Esophagus muscularis mucosa (tissue), 3 donors: ENCODE measurements around the gene ZNF543.

ENCODE experiments used
- CTCF ChIP-seq, 3 experiments: fragments of 200-600 bp in 2 of 3; fragments of 450-650 bp in 1 of 3; sonication (generic) in 2 of 3; IDR thresholded peaks; one replicate each; pipeline ENCODE4 v1.5.1; 2017 to 2019; ENCODE audit warnings: antibody characterized with exemption in 3 of 3, mild to moderate bottlenecking in 2 of 3, moderate library complexity in 1 of 3
- POLR2A ChIP-seq: fragments of 450-650 bp; IDR thresholded peaks from one replicate; pipeline ENCODE4 v1.6.1; 2017; ENCODE audit warnings: antibody characterized with exemption, moderate library complexity, mild to moderate bottlenecking, low read depth
- POLR2AphosphoS5 ChIP-seq, 2 donors: sonication (generic); formaldehyde crosslinking; IDR thresholded peaks; one replicate each; pipeline ENCODE4 v1.6.1; 2017; ENCODE audit warnings: antibody characterized with exemption in 2 of 2

DNA sequence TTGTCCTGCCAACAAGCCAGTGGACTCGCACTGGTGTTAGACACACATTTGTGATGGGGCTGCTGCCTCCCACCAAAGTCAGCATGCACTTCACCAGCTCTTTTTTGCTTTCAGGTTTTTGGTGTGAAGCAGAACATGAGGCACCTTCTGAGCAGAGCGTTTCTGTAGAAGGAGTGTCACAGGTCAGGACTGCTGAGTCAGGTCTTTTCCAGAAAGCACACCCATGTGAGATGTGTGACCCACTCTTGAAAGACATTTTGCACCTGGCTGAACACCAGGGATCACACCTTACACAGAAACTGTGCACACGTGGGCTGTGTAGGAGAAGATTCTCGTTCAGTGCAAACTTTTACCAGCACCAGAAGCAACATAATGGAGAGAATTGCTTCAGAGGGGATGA, 35.6 kb downstream of the ZNF543 start:
- no peak for TF ChIP-seq CTCF (IDR thresholded peaks at IDR 0.05)
- TF ChIP-seq POLR2AphosphoS5 (IDR thresholded peaks at IDR 0.05) = no peak
- no peak for TF ChIP-seq POLR2A
